Loucy (cell line): ENCODE results near the gene ZNF101.

Experiments
- EZH2phosphoT487 ChIP-seq: fragments of 200-600 bp; IDR thresholded peaks from 2 replicates; pipeline ENCODE4 v1.6.1; 2018; ENCODE audit warnings: antibody characterized with exemption, mild to moderate bottlenecking, moderate library complexity, borderline replicate concordance
- TF ChIP-seq, protein P1 (sequence below): fragments of 200-600 bp; sonication (generic); conservative IDR thresholded peaks from 2 replicates; pipeline ENCODE4 v1.5.1; 2014; ENCODE audit warnings: mild to moderate bottlenecking, antibody characterized with exemption, low read length

DNA sequence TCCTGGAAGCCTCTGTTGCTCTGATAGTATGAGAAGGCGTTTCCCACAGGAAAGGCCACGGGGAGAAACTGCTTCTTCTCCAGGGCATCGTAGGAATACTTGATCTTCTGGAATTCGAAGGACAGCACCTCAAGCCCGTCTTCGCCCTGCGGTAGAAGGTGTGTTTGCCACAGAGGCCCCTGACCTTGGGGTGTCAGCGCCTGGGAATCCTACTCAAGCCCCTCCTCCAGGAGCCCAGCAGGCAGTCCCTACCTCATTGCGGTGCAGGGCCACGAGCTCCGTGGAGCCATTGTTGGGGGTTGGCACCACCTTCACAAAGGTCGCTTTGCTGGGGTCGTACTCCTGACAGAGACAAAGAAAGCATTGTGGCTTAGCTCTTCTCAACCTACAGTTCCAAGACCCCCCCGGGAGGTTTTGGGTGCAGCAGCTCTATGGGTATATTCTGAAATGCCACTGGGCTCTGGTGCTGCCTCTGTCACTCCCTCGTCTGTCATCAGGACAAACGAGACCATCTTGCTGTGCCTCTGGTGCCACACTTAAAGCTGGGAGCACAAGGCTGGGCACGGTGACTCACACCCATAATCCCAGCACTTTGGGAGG is 8.9 kb upstream of the ZNF101 start:
- TF ChIP-seq, protein P1, sequence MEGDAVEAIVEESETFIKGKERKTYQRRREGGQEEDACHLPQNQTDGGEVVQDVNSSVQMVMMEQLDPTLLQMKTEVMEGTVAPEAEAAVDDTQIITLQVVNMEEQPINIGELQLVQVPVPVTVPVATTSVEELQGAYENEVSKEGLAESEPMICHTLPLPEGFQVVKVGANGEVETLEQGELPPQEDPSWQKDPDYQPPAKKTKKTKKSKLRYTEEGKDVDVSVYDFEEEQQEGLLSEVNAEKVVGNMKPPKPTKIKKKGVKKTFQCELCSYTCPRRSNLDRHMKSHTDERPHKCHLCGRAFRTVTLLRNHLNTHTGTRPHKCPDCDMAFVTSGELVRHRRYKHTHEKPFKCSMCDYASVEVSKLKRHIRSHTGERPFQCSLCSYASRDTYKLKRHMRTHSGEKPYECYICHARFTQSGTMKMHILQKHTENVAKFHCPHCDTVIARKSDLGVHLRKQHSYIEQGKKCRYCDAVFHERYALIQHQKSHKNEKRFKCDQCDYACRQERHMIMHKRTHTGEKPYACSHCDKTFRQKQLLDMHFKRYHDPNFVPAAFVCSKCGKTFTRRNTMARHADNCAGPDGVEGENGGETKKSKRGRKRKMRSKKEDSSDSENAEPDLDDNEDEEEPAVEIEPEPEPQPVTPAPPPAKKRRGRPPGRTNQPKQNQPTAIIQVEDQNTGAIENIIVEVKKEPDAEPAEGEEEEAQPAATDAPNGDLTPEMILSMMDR, result no peak
- no peak for TF ChIP-seq EZH2phosphoT487
